VCaP (cell line): ENCODE results near the gene ASRGL1.
"Not testable (repeated sequence)": the region's sequence is repeated elsewhere in the genome, so short reads cannot be mapped to it uniquely, and the experiment has no call there.

Experiments
- H3K27ac ChIP-seq: fragments of 450-650 bp; 2 replicates; pipeline ENCODE4 v1.5.1; 2017
- CTCF ChIP-seq: fragments of 450-650 bp; conservative IDR thresholded peaks from 2 replicates; pipeline ENCODE4 v1.5.1; 2017; ENCODE audit warnings: mild to moderate bottlenecking, moderate library complexity

The ASRGL1 gene

GRCh38 chr11:62380821-62381245 is 43.6 kb downstream of the ASRGL1 start:
- H3K27ac ChIP-seq: peak overlapping the region; percentile 93
- TF ChIP-seq CTCF: peak; percentile 82

- peak overlapping the region; percentile 93 for H3K27ac ChIP-seq
- TF ChIP-seq CTCF: no peak
Measured at GRCh38 chr11:62383822-62384221, 46.6 kb downstream of the ASRGL1 start.

DNA sequence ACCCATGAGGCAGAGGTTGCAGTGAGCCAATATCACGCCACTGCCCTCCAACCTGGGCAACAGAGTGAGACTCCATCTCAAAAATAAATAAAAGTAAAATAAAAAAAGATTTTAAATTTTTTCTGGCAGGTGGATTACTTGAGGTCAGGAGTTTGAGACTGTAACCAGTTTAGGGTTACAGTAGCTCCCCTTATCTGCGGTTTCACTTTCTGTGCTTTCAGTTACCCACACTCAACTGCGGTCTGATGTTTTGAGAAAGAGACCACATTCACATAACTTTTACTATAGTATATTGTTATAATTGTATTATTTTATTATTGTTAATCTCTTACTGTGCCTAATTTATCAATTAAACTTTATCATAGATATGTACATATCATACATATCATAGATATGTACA is 48.8 kb downstream of the ASRGL1 start:
- not testable (repeated sequence) for H3K27ac ChIP-seq

- H3K27ac ChIP-seq: no peak overlapping the region
Measured at GRCh38 chr11:62387381-62387780, 50.1 kb downstream of the ASRGL1 start.

DNA sequence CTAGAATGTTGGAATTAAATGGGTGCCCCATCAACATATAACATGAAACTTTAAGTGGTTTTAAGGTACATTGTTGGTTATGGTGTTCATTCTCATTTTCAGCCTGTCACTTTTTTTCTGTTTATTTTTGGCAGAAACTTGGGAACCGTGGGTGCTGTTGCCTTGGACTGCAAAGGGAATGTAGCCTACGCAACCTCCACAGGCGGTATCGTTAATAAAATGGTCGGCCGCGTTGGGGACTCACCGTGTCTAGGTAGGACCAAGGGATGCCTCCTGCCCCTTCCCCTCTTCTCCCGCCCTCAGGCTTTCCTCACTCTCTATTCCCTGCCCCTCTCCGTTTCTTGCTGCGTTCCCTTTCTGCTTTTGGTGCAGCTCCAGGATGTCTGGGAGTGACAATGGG is 51.8 kb downstream of the ASRGL1 start:
- TF ChIP-seq CTCF: no peak

More at GRCh38 chr11:62387381-62387780, 50.1 kb downstream of the ASRGL1 start:
- no peak for TF ChIP-seq CTCF

DNA sequence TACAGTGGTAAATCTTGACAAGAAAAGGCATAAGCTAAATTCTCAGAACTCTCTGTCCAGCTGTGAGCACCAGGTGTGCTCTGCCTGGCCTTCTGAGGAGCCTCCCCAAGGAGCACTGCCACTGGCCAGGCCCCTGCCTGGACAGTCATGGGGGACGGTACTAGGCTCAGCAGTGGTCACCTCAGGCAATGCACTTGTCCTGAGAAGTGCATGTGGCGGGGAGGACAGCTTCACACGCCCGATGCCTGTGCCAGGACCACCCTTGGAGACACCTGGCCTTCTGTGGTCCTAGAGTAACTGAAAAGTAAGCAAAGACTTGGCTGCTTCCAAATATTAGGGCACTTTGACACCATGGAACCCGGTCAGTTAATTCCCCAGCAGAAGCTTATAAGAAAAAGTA is 53.0 kb downstream of the ASRGL1 start:
- no peak overlapping the region for H3K27ac ChIP-seq
- no peak for TF ChIP-seq CTCF

More for the DNA sequence above, 51.8 kb downstream of the ASRGL1 start:
- no peak overlapping the region for H3K27ac ChIP-seq

DNA sequence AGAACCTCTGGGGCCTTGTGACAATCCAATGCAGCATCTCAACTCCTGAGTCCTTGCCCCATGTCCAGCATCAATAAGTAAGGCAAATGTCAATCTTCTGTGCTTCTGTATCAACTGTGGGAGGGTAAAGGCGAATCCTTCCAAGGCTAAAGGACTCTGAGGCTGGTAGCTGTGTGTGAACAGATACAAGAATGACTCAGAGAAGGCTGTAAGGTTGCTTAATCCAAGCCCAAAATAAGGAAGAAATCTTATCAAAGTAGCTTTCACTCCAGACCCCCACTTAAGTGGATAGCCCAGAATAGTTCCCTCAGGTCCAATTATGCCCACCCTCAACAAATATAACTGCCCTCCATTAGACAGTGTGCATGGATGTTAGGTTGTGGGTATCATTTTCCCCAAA is 53.5 kb downstream of the ASRGL1 start:
- TF ChIP-seq CTCF: no peak
- no peak overlapping the region for H3K27ac ChIP-seq

DNA sequence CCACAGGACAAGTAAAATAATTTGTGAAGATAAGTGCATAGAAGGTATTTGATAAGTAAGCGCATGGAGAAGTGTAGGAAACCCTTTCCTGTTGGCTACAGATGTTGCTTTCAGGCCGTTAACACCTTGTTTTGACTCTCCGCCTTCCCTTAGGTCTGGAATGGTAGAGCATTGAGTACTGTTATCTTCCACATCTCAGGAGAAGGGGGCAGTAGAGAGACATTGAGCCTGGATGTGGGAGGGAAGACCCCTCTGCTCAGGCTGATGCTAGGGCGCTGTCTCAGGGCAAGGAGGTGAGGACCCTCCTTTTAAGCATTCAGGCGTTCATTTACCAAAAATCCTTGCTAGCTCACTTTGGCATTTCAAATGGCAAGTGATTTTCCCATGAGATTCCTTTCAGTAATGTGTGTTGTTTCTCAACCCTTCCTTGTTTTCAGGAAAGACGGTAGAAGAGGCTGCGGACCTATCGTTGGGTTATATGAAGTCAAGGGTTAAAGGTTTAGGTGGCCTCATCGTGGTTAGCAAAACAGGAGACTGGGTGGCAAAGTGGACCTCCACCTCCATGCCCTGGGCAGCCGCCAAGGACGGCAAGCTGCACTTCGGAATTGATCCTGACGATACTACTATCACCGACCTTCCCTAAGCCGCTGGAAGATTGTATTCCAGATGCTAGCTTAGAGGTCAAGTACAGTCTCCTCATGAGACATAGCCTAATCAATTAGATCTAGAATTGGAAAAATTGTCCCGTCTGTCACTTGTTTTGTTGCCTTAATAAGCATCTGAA is 54.6 kb downstream of the ASRGL1 start:
- H3K27ac ChIP-seq: peak overlapping the region; percentile 42; the same call in 1 of the 2 replicates
- no peak for TF ChIP-seq CTCF
